GM23338 (cell line): ENCODE data around the gene SLC5A11.

Experiments used
- CREB1 ChIP-seq: fragments of 250-450 bp; sonication (Bioruptor Pico); IDR thresholded peaks from 2 replicates; pipeline ENCODE4 v1.5.0; 2020; ENCODE audit warnings: low read depth, mild to moderate bottlenecking, moderate library complexity
- CTCF ChIP-seq, 2 experiments: fragments of 200-600 bp in 1 of 2; sonication (generic) in 1 of 2; conservative IDR thresholded peaks; 2 replicates each; pipeline versions ENCODE4 v1.5.1 to v1.6.1; 2016 to 2017; ENCODE audit warnings: antibody characterized with exemption in 2 of 2, low read depth in 2 of 2, mild to moderate bottlenecking in 2 of 2, moderate library complexity in 1 of 2
- ETS1 ChIP-seq: IDR thresholded peaks from 2 replicates; pipeline ENCODE4 v1.6.1; 2016; ENCODE audit warnings: antibody characterized with exemption
- EZH2 ChIP-seq: fragments of 200-600 bp; sonication (generic); IDR thresholded peaks from one replicate; pipeline ENCODE4 v1.8.0; 2017; ENCODE audit warnings: antibody characterized with exemption, mild to moderate bottlenecking, low read depth; ENCODE audit not compliant: unreplicated experiment
- EZH2phosphoT487 ChIP-seq: fragments of 200-600 bp; sonication (generic); IDR thresholded peaks from one replicate; pipeline ENCODE4 v1.8.1; 2018; ENCODE audit warnings: antibody characterized with exemption; ENCODE audit not compliant: unreplicated experiment
- JUNB ChIP-seq: IDR thresholded peaks from one replicate; pipeline ENCODE4 v1.6.1; 2016; ENCODE audit warnings: antibody characterized with exemption; ENCODE audit not compliant: unreplicated experiment
- NANOG ChIP-seq: IDR thresholded peaks from 2 replicates; pipeline ENCODE4 v1.6.1; 2016; ENCODE audit warnings: antibody characterized with exemption, borderline replicate concordance
- POLR2AphosphoS5 ChIP-seq: IDR thresholded peaks from 2 replicates; pipeline ENCODE4 v1.6.1; 2016; ENCODE audit warnings: antibody characterized with exemption, low read depth
- REST ChIP-seq: IDR thresholded peaks from one replicate; pipeline ENCODE4 v1.6.1; 2018; ENCODE audit warnings: antibody characterized with exemption; ENCODE audit not compliant: unreplicated experiment
- STAT1 ChIP-seq: IDR thresholded peaks from one replicate; pipeline ENCODE4 v1.6.1; 2016; ENCODE audit warnings: antibody characterized with exemption; ENCODE audit not compliant: unreplicated experiment
- ZNF331 ChIP-seq: fragments of 250-450 bp; sonication (Bioruptor Pico); IDR thresholded peaks from 2 replicates; pipeline ENCODE4 v1.5.0; 2020; ENCODE audit warnings: low read depth, mild to moderate bottlenecking, moderate library complexity

GRCh38 chr16:24815021-24815420 is 30.7 kb upstream of the SLC5A11 start:
- TF ChIP-seq CTCF (conservative IDR thresholded peaks at IDR 0.05; ENCODE audit: low read depth in 2 of 2) (no peak), ETS1 (no peak), ZNF331 (no peak), POLR2AphosphoS5 (no peak), EZH2 (no peak), REST (no peak), CREB1 (CRISPR knock-in tag) (no peak), JUNB (no peak), EZH2phosphoT487 (no peak), NANOG (no peak), STAT1 (no peak)
